Activated CD8-positive, alpha-beta T cell treated with anti-CD3 and anti-CD28 coated beads, Interleukin-2, amount 10 ng/mL, durations not matched to agents 7 days and 5 days (primary cell): ENCODE measurements around the gene DNAJC28. TPM values are rescaled to one million over a fixed set of nuclear protein-coding genes. Genes with fewer than 3 reads are reported as not detected.
"Not testable (repeated sequence)": the region's sequence is repeated elsewhere in the genome, so short reads cannot be mapped to it uniquely, and the experiment has no call there.

Experiments
- ATAC-seq: fragments of 150-1000 bp; cut with Tn5 transposase; one replicate; pipeline ENCODE4 v1.10.0; 2021; ENCODE audit warnings: moderate library complexity
- CTCF ChIA-PET: fragments of 350-600 bp; sonication (Branson Sonifier 250); formaldehyde crosslinking; loops from one replicate; lab custom pipeline; 2021; ENCODE audit warnings: antibody characterized with exemption; lab: Charles Lee
- POLR2A ChIA-PET: fragments of 350-600 bp; sonication (Branson Sonifier 250); formaldehyde crosslinking; loops from one replicate; lab custom pipeline; 2021; ENCODE audit warnings: antibody characterized with exemption; lab: Charles Lee
- DNase-seq: peaks from one replicate; pipeline ENCODE4 v3.0.0-alpha.2; 2020
- H3K27ac Mint-ChIP-seq: one replicate; pipeline ENCODE4 v1.8.0; 2021; ENCODE audit warnings: mild to moderate bottlenecking, mixed read lengths
- H3K27me3 Mint-ChIP-seq: one replicate; pipeline ENCODE4 v1.8.0; 2021; ENCODE audit warnings: low read depth, mixed read lengths
- H3K36me3 Mint-ChIP-seq: one replicate; pipeline ENCODE4 v1.8.0; 2021; ENCODE audit warnings: low read depth, mixed read lengths
- H3K4me1 Mint-ChIP-seq: one replicate; pipeline ENCODE4 v1.8.0; 2021; ENCODE audit warnings: low read depth, mixed read lengths
- H3K4me3 Mint-ChIP-seq: one replicate; pipeline ENCODE4 v1.8.0; 2021; ENCODE audit warnings: mild to moderate bottlenecking, mixed read lengths
- H3K9me3 Mint-ChIP-seq: one replicate; pipeline ENCODE4 v1.8.0; 2022; ENCODE audit warnings: mixed read lengths; ENCODE audit not compliant: insufficient read depth
- total RNA-seq, 2 experiments: library from RNA; stranded (reverse); gene quantifications; one replicate each; pipeline ENCODE4 v1.2.3, GENCODE V29; 2021

The DNAJC28 gene
- total RNA-seq, 2 experiments from 2014 or later = 0.40 to 0.73 TPM

- POLR2A ChIA-PET = interaction anchor here (0.9 to 2.7 kb wide), 4 partner anchors 9 to 156 kb away, joined by 3 to 39 read pairs (median 4); partner anchors contain the start of genes DNAJC28, GART and IFNAR1
Measured at GRCh38 chr21:33481314-33481943, 10.1 kb downstream of the DNAJC28 start.

GRCh38 chr21:33480481-33481103 lies 10.9 kb downstream of the DNAJC28 start:
- H3K27ac Mint-ChIP-seq = peak overlapping the region; percentile 94
- no peaks in the 10 kb centered on the region for H3K9me3 Mint-ChIP-seq
- peaks cover 2% of the 10 kb centered on the region for H3K27me3 Mint-ChIP-seq
- DNase-seq (no peak), ATAC-seq (no peak)
- ChIA-PET CTCF (interaction anchor here (0.6 to 2.3 kb wide), 11 partner anchors 11 to 709 kb away, joined by 3 to 25 read pairs (median 4); partner anchors contain the start of genes DNAJC28, GART, IFNAR1 and IL10RB), POLR2A (interaction anchor here (1.1 to 2.7 kb wide), 6 partner anchors 10 to 155 kb away, joined by 3 to 39 read pairs (median 4); partner anchors contain the start of genes DNAJC28, DONSON, GART and IFNAR1)
- H3K4me1 Mint-ChIP-seq = peaks cover 26% of the 10 kb centered on the region
- H3K36me3 Mint-ChIP-seq = peaks cover 6% of the 10 kb centered on the region
- peak overlapping the region; percentile 93 for H3K4me3 Mint-ChIP-seq

More at GRCh38 chr21:33481314-33481943, 10.1 kb downstream of the DNAJC28 start:
- H3K4me3 Mint-ChIP-seq = peak overlapping the region; percentile 93
- peaks cover 26% of the 10 kb centered on the region for H3K4me1 Mint-ChIP-seq
- CTCF ChIA-PET = interaction anchor here (1.0 to 2.3 kb wide), 4 partner anchors 10 to 124 kb away, joined by 3 to 25 read pairs (median 5); partner anchors contain the start of gene DNAJC28
- H3K27me3 Mint-ChIP-seq = peaks cover 2% of the 10 kb centered on the region
- no peaks in the 10 kb centered on the region for H3K9me3 Mint-ChIP-seq
- H3K27ac Mint-ChIP-seq = no peak overlapping the region
- DNase-seq = no peak
- ATAC-seq = no peak
- H3K36me3 Mint-ChIP-seq = peaks cover 6% of the 10 kb centered on the region

GRCh38 chr21:33479679-33480480 lies 11.6 kb downstream of the DNAJC28 start, which contains the start of gene TMEM50B:
TSS of gene TMEM50B (minus strand) at chr21:33479974. CDS start at chr21:33468885, 11,089 bp downstream.
- POLR2A ChIA-PET = interaction anchor here (0.6 to 2.7 kb wide), 11 partner anchors 10 to 214 kb away, joined by 3 to 39 read pairs (median 3); partner anchors contain the start of genes DNAJC28, DONSON, GART and IFNAR1
- H3K36me3 Mint-ChIP-seq = peaks cover 6% of the 10 kb centered on the region
- H3K4me3 Mint-ChIP-seq = peak within 1 kb of the TSS; percentile 93
- DNase-seq = peak; percentile 96
- peak; percentile 95 for ATAC-seq
- no peaks in the 10 kb centered on the region for H3K9me3 Mint-ChIP-seq
- H3K4me1 Mint-ChIP-seq = peaks cover 26% of the 10 kb centered on the region
- CTCF ChIA-PET = interaction anchor here (0.6 to 2.3 kb wide), 16 partner anchors 12 to 708 kb away, joined by 3 to 25 read pairs (median 4); partner anchors contain the start of genes DNAJC28, GART, IFNAR1 and IL10RB
- peak within 1 kb of the TSS; percentile 94 for H3K27ac Mint-ChIP-seq
- peaks cover 2% of the 10 kb centered on the region for H3K27me3 Mint-ChIP-seq

- peak overlapping the region; percentile 93 for H3K4me3 Mint-ChIP-seq
- peaks cover 2% of the 10 kb centered on the region for H3K27me3 Mint-ChIP-seq
- ATAC-seq (peak; percentile 29), DNase-seq (peak; percentile 52)
- H3K9me3 Mint-ChIP-seq = no peaks in the 10 kb centered on the region
- peaks cover 26% of the 10 kb centered on the region for H3K4me1 Mint-ChIP-seq
- H3K27ac Mint-ChIP-seq = peak overlapping the region; percentile 79
- ChIA-PET CTCF (interaction anchor here (0.9 to 2.3 kb wide), 9 partner anchors 13 to 282 kb away, joined by 3 to 25 read pairs (median 4); partner anchors contain the start of genes DNAJC28, GART and SON), POLR2A (interaction anchor here (0.6 to 2.7 kb wide), 10 partner anchors 11 to 213 kb away, joined by 3 to 39 read pairs (median 4); partner anchors contain the start of genes DNAJC28, DONSON, GART and IFNAR1)
- H3K36me3 Mint-ChIP-seq = peaks cover 6% of the 10 kb centered on the region
Measured at GRCh38 chr21:33478935-33479678, 12.4 kb downstream of the DNAJC28 start.

- Mint-ChIP-seq H3K27ac (peak overlapping the region; percentile 79), H3K27me3 (peaks cover 2% of the 10 kb centered on the region), H3K4me3 (peak overlapping the region; percentile 93), H3K4me1 (peaks cover 26% of the 10 kb centered on the region), H3K36me3 (peaks cover 11% of the 10 kb centered on the region), H3K9me3 (no peaks in the 10 kb centered on the region)
- CTCF ChIA-PET = interaction anchor here (0.7 kb wide), 1 partner anchor 128 kb away, joined by 3 read pairs; no protein-coding TSS in a partner anchor
- POLR2A ChIA-PET = no interaction called here
- ATAC-seq (no peak), DNase-seq (no peak)
Measured at GRCh38 chr21:33478182-33478581, 13.3 kb downstream of the DNAJC28 start.

GRCh38 chr21:33477066-33477465 lies 14.4 kb downstream of the DNAJC28 start:
- H3K27ac Mint-ChIP-seq = no peak overlapping the region
- peaks cover 2% of the 10 kb centered on the region for H3K27me3 Mint-ChIP-seq
- POLR2A ChIA-PET = interaction anchor here (1.0 kb wide), 1 partner anchor 14 kb away, joined by 4 read pairs; the partner anchor contains the start of gene DNAJC28
- ATAC-seq (no peak), DNase-seq (no peak)
- peaks cover 11% of the 10 kb centered on the region for H3K36me3 Mint-ChIP-seq
- peaks cover 26% of the 10 kb centered on the region for H3K4me1 Mint-ChIP-seq
- CTCF ChIA-PET = no interaction called here
- H3K9me3 Mint-ChIP-seq = no peaks in the 10 kb centered on the region
- H3K4me3 Mint-ChIP-seq = peak overlapping the region; percentile 4

- H3K36me3 Mint-ChIP-seq = peaks cover 12% of the 10 kb centered on the region
- no peaks in the 10 kb centered on the region for H3K9me3 Mint-ChIP-seq
- H3K27ac Mint-ChIP-seq = no peak overlapping the region
- H3K4me3 Mint-ChIP-seq = no peak overlapping the region
- ATAC-seq (no peak), DNase-seq (no peak)
- no peaks in the 10 kb centered on the region for H3K27me3 Mint-ChIP-seq
- H3K4me1 Mint-ChIP-seq = peaks cover 10% of the 10 kb centered on the region
- ChIA-PET POLR2A (no interaction called here), CTCF (no interaction called here)
Measured at GRCh38 chr21:33473344-33473743, 18.2 kb downstream of the DNAJC28 start.

- ChIA-PET POLR2A (interaction anchor here (1.4 kb wide), 1 partner anchor 12 kb away, joined by 3 read pairs; no protein-coding TSS in a partner anchor), CTCF (no interaction called here)
- ATAC-seq = no peak
- H3K27ac Mint-ChIP-seq = no peak overlapping the region
- H3K4me3 Mint-ChIP-seq = no peak overlapping the region
- no peak for DNase-seq
- H3K36me3 Mint-ChIP-seq = peaks cover 11% of the 10 kb centered on the region
- no peaks in the 10 kb centered on the region for H3K9me3 Mint-ChIP-seq
- H3K27me3 Mint-ChIP-seq = no peaks in the 10 kb centered on the region
- H3K4me1 Mint-ChIP-seq = no peaks in the 10 kb centered on the region
Measured at GRCh38 chr21:33470701-33471100, 20.8 kb downstream of the DNAJC28 start.

GRCh38 chr21:33469183-33469582 lies 22.3 kb downstream of the DNAJC28 start:
- CTCF ChIA-PET = interaction anchor here (0.6 to 1.6 kb wide), 3 partner anchors 24 to 530 kb away, joined by 3 to 4 read pairs (median 4); no protein-coding TSS in a partner anchor
- POLR2A ChIA-PET = interaction anchor here (0.8 kb wide), 1 partner anchor 12 kb away, joined by 3 read pairs; no protein-coding TSS in a partner anchor
- DNase-seq, H3K9me3 Mint-ChIP-seq, H3K27ac Mint-ChIP-seq, H3K27me3 Mint-ChIP-seq, ATAC-seq, H3K4me3 Mint-ChIP-seq, H3K4me1 Mint-ChIP-seq: not testable (repeated sequence)
- H3K36me3 Mint-ChIP-seq = peaks cover 15% of the 10 kb centered on the region

- Mint-ChIP-seq H3K4me3 (no peak overlapping the region), H3K27ac (no peak overlapping the region), H3K27me3 (no peaks in the 10 kb centered on the region), H3K4me1 (no peaks in the 10 kb centered on the region), H3K36me3 (peaks cover 15% of the 10 kb centered on the region), H3K9me3 (no peaks in the 10 kb centered on the region)
- DNase-seq (no peak), ATAC-seq (no peak)
- POLR2A ChIA-PET = no interaction called here
- CTCF ChIA-PET = interaction anchor here (2.6 kb wide), 1 partner anchor 16 kb away, joined by 12 read pairs; no protein-coding TSS in a partner anchor
Measured at GRCh38 chr21:33461538-33462250, 29.8 kb downstream of the DNAJC28 start.
